ENCODE results near the gene TRIM13. TPM values are rescaled to one million over a fixed set of nuclear protein-coding genes. Genes with fewer than 3 reads are reported as not detected.

Gene TRIM13
- total and polyA plus RNA-seq, 2 donors (not counting 1 experiment from before 2014, with no cell fraction given), result 28.9 to 45.9 TPM

GRCh38 chr13:49993111-49993510 lies 3.7 kb upstream of the TRIM13 start:
- H3K4me2 ChIP-seq (replicated peaks; ENCODE audit: low read depth, low read length, poor library complexity, severe bottlenecking), result no peak overlapping the region
- Mint-ChIP-seq H3K4me3 (no peak overlapping the region), H3K27me3 (no peaks in the 10 kb centered on the region), H3K9me3 (ENCODE audit: insufficient read depth) (no peaks in the 10 kb centered on the region), H3K27ac (no peak overlapping the region), H3K4me1 (peaks cover 19% of the 10 kb centered on the region)
- no peak for TF ChIP-seq EZH2 (IDR thresholded peaks at IDR 0.05; ENCODE audit: borderline replicate concordance, insufficient read depth, low read depth, low read length, poor library complexity, severe bottlenecking)
- no peak for TF ChIP-seq CTCF (IDR thresholded peaks at IDR 0.05)
- no peak overlapping the region for H2AFZ ChIP-seq (ENCODE audit: insufficient read depth, low read depth, low read length, poor library complexity, severe bottlenecking)
- ATAC-seq (ENCODE audit: low read depth), result no peak
- peaks cover 0 to under 1% of the 10 kb centered on the region in 2 experiments for H3K36me3 ChIP-seq (replicated peaks in 1 of 2; ENCODE audit: control extremely low read depth in 1 of 2, control insufficient read depth in 1 of 2, extremely low read depth in 1 of 2, insufficient read depth in 2 of 2, low read length in 1 of 2)
- ChIA-PET POLR2A (no interaction called here), CTCF (interaction anchor here (0.9 to 2.2 kb wide), 4 partner anchors 16 to 919 kb away, joined by 3 to 15 read pairs (median 4); partner anchors contain the start of gene SPRYD7)
- H3K9me3 ChIP-seq (ENCODE audit: control extremely low read depth in 1 of 3, control insufficient read depth in 2 of 3, insufficient read depth in 1 of 3, low read length in 2 of 3), result no peaks in the 10 kb centered on the region
- DNase-seq, result no peak
- no peak overlapping the region for H3K9ac ChIP-seq (ENCODE audit: low read length)
- peaks cover 12 to 13% of the 10 kb centered on the region in 2 donors for H3K4me1 ChIP-seq (ENCODE audit: control insufficient read depth in 2 of 2, insufficient read depth in 2 of 2, low read length in 2 of 2)
- H3K27ac ChIP-seq (ENCODE audit: low read length in 2 of 2), result no peak overlapping the region
- H3K27me3 ChIP-seq (replicated peaks in 1 of 4; ENCODE audit: control extremely low read depth in 1 of 4, control insufficient read depth in 3 of 4, insufficient read depth in 4 of 4, low read length in 3 of 4), result no peaks in the 10 kb centered on the region
- H4K20me1 ChIP-seq (ENCODE audit: control insufficient read depth, insufficient read depth, low read length, poor library complexity, severe bottlenecking), result peaks cover 7% of the 10 kb centered on the region
- H3K4me3 ChIP-seq (ENCODE audit: control extremely low read depth in 1 of 5, extremely low read depth in 1 of 5, insufficient read depth in 1 of 5, low read depth in 2 of 5, low read length in 4 of 5), result no peak overlapping the region
- intact Hi-C loops (cut with micrococcal nuclease), result no loop called here
- H3K79me2 ChIP-seq (ENCODE audit: control insufficient read depth, insufficient read depth, low read length), result peaks cover 12% of the 10 kb centered on the region

- Histone ChIP-seq H3K36me3 (replicated peaks in 1 of 2; ENCODE audit: control extremely low read depth in 1 of 2, control insufficient read depth in 1 of 2, extremely low read depth in 1 of 2, insufficient read depth in 2 of 2, low read length in 1 of 2) (peaks cover 1 to 6% of the 10 kb centered on the region in 2 experiments), H3K4me3 (ENCODE audit: control extremely low read depth in 1 of 5, extremely low read depth in 1 of 5, insufficient read depth in 1 of 5, low read depth in 2 of 5, low read length in 4 of 5) (no peak overlapping the region), H3K9me3 (ENCODE audit: control extremely low read depth in 1 of 3, control insufficient read depth in 2 of 3, insufficient read depth in 1 of 3, low read length in 2 of 3) (no peaks in the 10 kb centered on the region), H3K4me2 (replicated peaks; ENCODE audit: low read depth, low read length, poor library complexity, severe bottlenecking) (no peak overlapping the region), H4K20me1 (ENCODE audit: control insufficient read depth, insufficient read depth, low read length, poor library complexity, severe bottlenecking) (peaks cover 8% of the 10 kb centered on the region), H3K27ac (ENCODE audit: low read length in 2 of 2) (no peak overlapping the region), H3K4me1 (ENCODE audit: control insufficient read depth in 2 of 2, insufficient read depth in 2 of 2, low read length in 2 of 2) (peaks cover 17 to 18% of the 10 kb centered on the region in 2 donors), H3K9ac (ENCODE audit: low read length) (no peak overlapping the region), H3K27me3 (replicated peaks in 1 of 4; ENCODE audit: control extremely low read depth in 1 of 4, control insufficient read depth in 3 of 4, insufficient read depth in 4 of 4, low read length in 3 of 4) (no peaks in the 10 kb centered on the region), H3K79me2 (ENCODE audit: control insufficient read depth, insufficient read depth, low read length) (peaks cover 18% of the 10 kb centered on the region), H2AFZ (ENCODE audit: insufficient read depth, low read depth, low read length, poor library complexity, severe bottlenecking) (no peak overlapping the region)
- TF ChIP-seq CTCF (IDR thresholded peaks at IDR 0.05) (no peak), EZH2 (IDR thresholded peaks at IDR 0.05; ENCODE audit: borderline replicate concordance, insufficient read depth, low read depth, low read length, poor library complexity, severe bottlenecking) (no peak)
- intact Hi-C loops (cut with micrococcal nuclease), result no loop called here
- CTCF ChIA-PET, result interaction anchor here (1.3 to 2.2 kb wide), 2 partner anchors 17 to 57 kb away, joined by 4 to 15 read pairs; partner anchors contain the start of gene SPRYD7
- H3K27me3 Mint-ChIP-seq, result no peaks in the 10 kb centered on the region
- whole genome bisulfite sequencing (ENCODE audit: insufficient coverage), result no CpG with 5 or more reads among the region's 5 CpGs
- no peak overlapping the region for H3K4me3 Mint-ChIP-seq
- DNase-seq (no peak), ATAC-seq (ENCODE audit: low read depth) (no peak)
- no peak overlapping the region for H3K27ac Mint-ChIP-seq
- no peaks in the 10 kb centered on the region for H3K9me3 Mint-ChIP-seq (ENCODE audit: insufficient read depth)
- H3K4me1 Mint-ChIP-seq, result peaks cover 25% of the 10 kb centered on the region
- POLR2A ChIA-PET, result no interaction called here
These were observed 3.2 kb upstream of the TRIM13 start for GRCh38 chr13:49993666-49994065.
